D721Med (cell line): ENCODE results near the gene SLC11A1.

Source experiments
- DNase-seq: peaks from one replicate; pipeline ENCODE4 v3.0.0; 2011; ENCODE audit warnings: low spot score; ENCODE audit not compliant: insufficient read length
- FAIRE-seq: peaks from 2 replicates; lab custom pipeline; 2011; peaks lifted over from hg19 to GRCh38; lab: Jason Lieb, UNC
- CTCF ChIP-seq: IDR thresholded peaks from 2 replicates; pipeline ENCODE4 v1.5.1; 2012; ENCODE audit warnings: mild to moderate bottlenecking, control low read depth; ENCODE audit not compliant: insufficient read depth; ENCODE audit errors: missing control alignments

Gene SLC11A1

GRCh38 chr2:218405086-218405745 lies 23.1 kb downstream of the SLC11A1 start:
- DNase-seq (no peak), FAIRE-seq (no peak)
- no peak for TF ChIP-seq CTCF

- no peak for FAIRE-seq
- DNase-seq, result no peak
- no peak for TF ChIP-seq CTCF
Observed at GRCh38 chr2:218405746-218406208, 23.7 kb downstream of the SLC11A1 start.

GRCh38 chr2:218406209-218406948 lies 24.3 kb downstream of the SLC11A1 start:
- FAIRE-seq, result no peak
- DNase-seq, result peak; percentile 92
- peak; percentile 74 for TF ChIP-seq CTCF

- FAIRE-seq (no peak), DNase-seq (no peak)
- no peak for TF ChIP-seq CTCF
Observed at GRCh38 chr2:218406949-218407618, 25.0 kb downstream of the SLC11A1 start.

GRCh38 chr2:218407717-218408116 lies 25.6 kb downstream of the SLC11A1 start:
- DNase-seq (no peak), FAIRE-seq (no peak)

GRCh38 chr2:218418321-218418716 lies 36.2 kb downstream of the SLC11A1 start:
- no peak for TF ChIP-seq CTCF
- DNase-seq, result no peak
- no peak for FAIRE-seq

More at GRCh38 chr2:218407717-218408116, 25.6 kb downstream of the SLC11A1 start:
- no peak for TF ChIP-seq CTCF
